ENCODE data around the gene TNIP2. TPM values are rescaled to one million over a fixed set of nuclear protein-coding genes. Genes with fewer than 3 reads are reported as not detected.

TNIP2 gene
- total RNA-seq, 1 experiment from 2014 or later = 56.5 TPM

DNA sequence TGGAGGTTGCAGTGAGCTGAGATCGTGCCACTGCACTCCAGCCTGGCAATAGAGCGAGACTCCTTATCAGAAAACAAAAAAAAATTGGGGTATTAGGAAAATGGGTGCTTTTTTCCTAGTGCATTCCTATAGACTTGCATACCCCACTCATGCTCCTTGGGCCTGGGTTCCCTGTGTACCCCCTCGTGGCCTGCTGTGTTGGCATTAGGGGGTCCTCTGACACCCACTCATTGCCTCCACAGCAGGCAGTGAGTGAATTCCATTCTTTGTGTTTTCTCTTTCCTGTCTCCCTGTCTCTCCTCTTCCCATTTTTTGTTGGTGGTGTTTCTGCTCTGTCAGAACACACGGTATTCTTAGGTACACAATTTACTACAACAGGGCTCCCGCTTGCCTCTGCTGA, 42.8 kb downstream of the TNIP2 start:
- Histone ChIP-seq H3K9me3 (ENCODE audit: low read length) (no peaks in the 10 kb centered on the region), H3K4me1 (ENCODE audit: insufficient read depth, low read length) (no peaks in the 10 kb centered on the region), H3K9me2 (replicated peaks; ENCODE audit: low read length) (no peaks in the 10 kb centered on the region), H3K27me3 (ENCODE audit: low read length) (no peaks in the 10 kb centered on the region), H3K36me3 (ENCODE audit: low read depth, low read length) (peaks cover 3% of the 10 kb centered on the region; the same call in 1 of the 2 replicates), H3K4me2 (ENCODE audit: low read length) (no peak overlapping the region), H4K20me1 (ENCODE audit: low read length) (no peaks in the 10 kb centered on the region), H2AFZ (ENCODE audit: low read length) (no peak overlapping the region), H3F3A (ENCODE audit: low read length, unreplicated experiment) (no peaks in the 10 kb centered on the region), H3K27ac (ENCODE audit: low read length) (no peak overlapping the region), H3K4me3 (ENCODE audit: low read length) (no peak overlapping the region), H3K9ac (ENCODE audit: low read length) (no peak overlapping the region), H3K79me2 (ENCODE audit: low read length) (no peaks in the 10 kb centered on the region)
- DNase-seq (no peak), ATAC-seq (no peak)
- CTCF ChIA-PET = interaction anchor here (0.7 kb wide), 1 partner anchor 420 kb away, joined by 3 read pairs; no protein-coding TSS in a partner anchor
- intact Hi-C loops (cut with micrococcal nuclease) = no loop called here
- POLR2A ChIA-PET (ENCODE audit: unreplicated experiment) = no interaction called here
- BruUV-seq (replicated peaks) = no TSS peak
- TF ChIP-seq EZH2phosphoT487 (IDR thresholded peaks at IDR 0.05; ENCODE audit: borderline replicate concordance, low read length) = no peak

DNA sequence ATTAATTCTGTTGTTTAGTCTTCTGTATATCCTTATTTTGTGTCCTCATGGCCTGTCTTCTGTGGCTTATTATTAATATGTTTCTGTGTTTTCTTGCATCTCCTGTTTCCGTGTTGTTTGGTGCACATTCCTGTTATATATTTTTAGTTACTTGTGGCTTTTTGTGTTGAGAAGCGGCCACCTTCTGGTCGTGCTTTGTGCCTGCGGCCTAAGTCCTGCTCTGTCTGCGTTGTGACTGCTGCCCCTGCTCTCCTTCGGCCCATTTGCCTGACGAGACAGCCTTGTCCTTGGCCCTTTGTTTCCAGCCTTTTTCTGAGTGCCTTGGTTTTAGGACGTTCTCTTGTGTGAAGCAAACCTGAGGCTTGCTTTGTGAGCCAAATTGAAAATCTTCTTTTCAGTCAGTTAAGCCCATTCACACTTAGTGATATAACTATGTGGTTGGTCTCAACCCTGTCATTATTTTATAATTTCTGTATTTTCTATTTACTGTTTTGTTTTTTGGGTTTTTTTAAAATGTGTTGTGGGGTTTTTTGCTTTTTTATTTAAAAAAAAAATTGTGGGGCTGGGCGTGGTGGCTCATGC, 43.8 kb downstream of the TNIP2 start:
- Histone ChIP-seq H3K4me3 (ENCODE audit: low read length) (no peak overlapping the region), H3K4me2 (ENCODE audit: low read length) (no peak overlapping the region), H3K9me3 (ENCODE audit: low read length) (no peaks in the 10 kb centered on the region), H3K36me3 (ENCODE audit: low read depth, low read length) (no peaks in the 10 kb centered on the region; the same call in 1 of the 2 replicates), H3K4me1 (ENCODE audit: insufficient read depth, low read length) (no peaks in the 10 kb centered on the region), H3K27me3 (ENCODE audit: low read length) (no peaks in the 10 kb centered on the region), H3F3A (ENCODE audit: low read length, unreplicated experiment) (no peaks in the 10 kb centered on the region), H4K20me1 (ENCODE audit: low read length) (no peaks in the 10 kb centered on the region), H2AFZ (ENCODE audit: low read length) (no peak overlapping the region), H3K79me2 (ENCODE audit: low read length) (no peaks in the 10 kb centered on the region), H3K9ac (ENCODE audit: low read length) (no peak overlapping the region), H3K9me2 (replicated peaks; ENCODE audit: low read length) (no peaks in the 10 kb centered on the region), H3K27ac (ENCODE audit: low read length) (no peak overlapping the region)
- POLR2A ChIA-PET (ENCODE audit: unreplicated experiment) = no interaction called here
- no TSS peak for BruUV-seq (replicated peaks)
- CTCF ChIA-PET = no interaction called here
- intact Hi-C loops (cut with micrococcal nuclease) = no loop called here
- ATAC-seq (no peak), DNase-seq (no peak)
- TF ChIP-seq, protein P1, sequence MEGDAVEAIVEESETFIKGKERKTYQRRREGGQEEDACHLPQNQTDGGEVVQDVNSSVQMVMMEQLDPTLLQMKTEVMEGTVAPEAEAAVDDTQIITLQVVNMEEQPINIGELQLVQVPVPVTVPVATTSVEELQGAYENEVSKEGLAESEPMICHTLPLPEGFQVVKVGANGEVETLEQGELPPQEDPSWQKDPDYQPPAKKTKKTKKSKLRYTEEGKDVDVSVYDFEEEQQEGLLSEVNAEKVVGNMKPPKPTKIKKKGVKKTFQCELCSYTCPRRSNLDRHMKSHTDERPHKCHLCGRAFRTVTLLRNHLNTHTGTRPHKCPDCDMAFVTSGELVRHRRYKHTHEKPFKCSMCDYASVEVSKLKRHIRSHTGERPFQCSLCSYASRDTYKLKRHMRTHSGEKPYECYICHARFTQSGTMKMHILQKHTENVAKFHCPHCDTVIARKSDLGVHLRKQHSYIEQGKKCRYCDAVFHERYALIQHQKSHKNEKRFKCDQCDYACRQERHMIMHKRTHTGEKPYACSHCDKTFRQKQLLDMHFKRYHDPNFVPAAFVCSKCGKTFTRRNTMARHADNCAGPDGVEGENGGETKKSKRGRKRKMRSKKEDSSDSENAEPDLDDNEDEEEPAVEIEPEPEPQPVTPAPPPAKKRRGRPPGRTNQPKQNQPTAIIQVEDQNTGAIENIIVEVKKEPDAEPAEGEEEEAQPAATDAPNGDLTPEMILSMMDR (conservative IDR thresholded peaks at IDR 0.05; ENCODE audit: low read depth, low read length) = peak; percentile 48
- no peak for TF ChIP-seq EZH2 (IDR thresholded peaks at IDR 0.05; ENCODE audit: low read length, unreplicated experiment)

DNA sequence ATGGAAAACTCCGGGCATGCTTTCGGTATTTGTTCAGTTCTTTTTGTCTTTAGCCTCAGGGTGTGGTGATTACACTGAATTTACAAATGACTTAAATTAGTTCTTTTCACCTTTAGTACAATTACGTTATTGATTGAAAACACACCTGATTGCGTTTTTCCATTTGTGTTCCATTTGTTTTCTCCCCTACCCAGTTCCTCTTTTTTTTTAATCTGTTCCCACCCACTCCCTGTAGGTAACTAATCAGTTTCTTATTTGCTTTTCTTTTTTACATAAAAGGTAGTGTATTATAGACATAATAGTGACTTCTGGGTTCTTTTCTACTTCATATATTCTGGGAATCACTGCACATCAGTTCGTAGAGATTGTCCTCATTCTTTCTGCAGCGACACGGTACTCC, 53.4 kb downstream of the TNIP2 start:
- no peak overlapping the region for H3K4me2 ChIP-seq (ENCODE audit: low read length)
- no peaks in the 10 kb centered on the region for H3K79me2 ChIP-seq (ENCODE audit: low read length)
- BruUV-seq (replicated peaks) = no TSS peak
- no peak overlapping the region for H3K9ac ChIP-seq (ENCODE audit: low read length)
- no peak for TF ChIP-seq EZH2phosphoT487 (IDR thresholded peaks at IDR 0.05; ENCODE audit: borderline replicate concordance, low read length)
- no peak for TF ChIP-seq EZH2 (IDR thresholded peaks at IDR 0.05; ENCODE audit: low read length, unreplicated experiment)
- TF ChIP-seq, protein P1 (conservative IDR thresholded peaks at IDR 0.05; ENCODE audit: low read depth, low read length) = no peak
- H3K4me1 ChIP-seq (ENCODE audit: insufficient read depth, low read length) = no peaks in the 10 kb centered on the region
- no peak overlapping the region for H2AFZ ChIP-seq (ENCODE audit: low read length)
- CTCF ChIA-PET = no interaction called here
- H3K27me3 ChIP-seq (ENCODE audit: low read length) = no peaks in the 10 kb centered on the region
- ATAC-seq (no peak), DNase-seq (no peak)
- H3K36me3 ChIP-seq (ENCODE audit: low read depth, low read length) = peaks cover 4% of the 10 kb centered on the region; the same call in 1 of the 2 replicates
- POLR2A ChIA-PET (ENCODE audit: unreplicated experiment) = no interaction called here
- no peaks in the 10 kb centered on the region for H3F3A ChIP-seq (ENCODE audit: low read length, unreplicated experiment)
- H4K20me1 ChIP-seq (ENCODE audit: low read length) = no peaks in the 10 kb centered on the region
- no peak overlapping the region for H3K4me3 ChIP-seq (ENCODE audit: low read length)
- no peak overlapping the region for H3K27ac ChIP-seq (ENCODE audit: low read length)
- H3K9me2 ChIP-seq (replicated peaks; ENCODE audit: low read length) = no peaks in the 10 kb centered on the region
- intact Hi-C loops (cut with micrococcal nuclease) = no loop called here
- no peaks in the 10 kb centered on the region for H3K9me3 ChIP-seq (ENCODE audit: low read length)
